AG10803 (cell line): ENCODE results near the gene ZNF774.

Experiments used
- DNase-seq: peaks from one replicate; pipeline ENCODE4 v3.0.0; 2010; ENCODE audit warnings: low read depth
- H3K4me3 ChIP-seq: 2 replicates; pipeline ENCODE4 v1.5.1; 2011; ENCODE audit warnings: mild to moderate bottlenecking, low read length, control low read depth
- CTCF ChIP-seq: conservative IDR thresholded peaks from 2 replicates; pipeline ENCODE4 v1.5.1; 2011; ENCODE audit warnings: mild to moderate bottlenecking, low read length, control low read depth, inconsistent platforms

The ZNF774 gene

GRCh38 chr15:90400005-90400758, 48.1 kb downstream of the ZNF774 start:
- H3K4me3 ChIP-seq: peak overlapping the region; percentile 14; the same call in 1 of the 2 replicates
- no peak for DNase-seq
- no peak for TF ChIP-seq CTCF

GRCh38 chr15:90400759-90401314, 48.8 kb downstream of the ZNF774 start:
- peak overlapping the region; percentile 14; the same call in 1 of the 2 replicates for H3K4me3 ChIP-seq
- peak; percentile 98 for DNase-seq
- no peak for TF ChIP-seq CTCF

- no peak for DNase-seq
- TF ChIP-seq CTCF: no peak
- no peak overlapping the region for H3K4me3 ChIP-seq
Measured at GRCh38 chr15:90401495-90401894, 49.4 kb downstream of the ZNF774 start.

- TF ChIP-seq CTCF: no peak
- peak; percentile 93 for DNase-seq
- H3K4me3 ChIP-seq: no peak overlapping the region
Measured at GRCh38 chr15:90402223-90402622, 50.1 kb downstream of the ZNF774 start.

GRCh38 chr15:90402767-90403166, 50.7 kb downstream of the ZNF774 start:
- TF ChIP-seq CTCF: no peak
- H3K4me3 ChIP-seq: no peak overlapping the region
- DNase-seq: no peak

GRCh38 chr15:90405055-90405607, 53.0 kb downstream of the ZNF774 start:
- H3K4me3 ChIP-seq: no peak overlapping the region
- no peak for DNase-seq

More at GRCh38 chr15:90405055-90405607, 53.0 kb downstream of the ZNF774 start:
- no peak for TF ChIP-seq CTCF
